ENCODE data around the gene PIP5K1C. TPM values are rescaled to one million over a fixed set of nuclear protein-coding genes. Genes with fewer than 3 reads are reported as not detected.
A peak's percentile ranks its signal among the peaks of the same experiment; 100 is the strongest.

Gene PIP5K1C
- total and polyA plus RNA-seq, 7 experiments from 2014 or later, result 6.8 to 32.4 (median 21.8) TPM

- Mint-ChIP-seq H3K36me3 (no peaks in the 10 kb centered on the region), H3K27me3 (peaks cover 0 to 54% (median 0%) of the 10 kb centered on the region in 5 donors), H3K27ac (peak overlapping the region in 6 of 9 donors; percentile 9 to 87 (median 57)), H3K4me1 (peaks cover 0 to 21% (median 8%) of the 10 kb centered on the region in 7 donors), H3K4me3 (peak overlapping the region in 9 of 10 donors; percentile 76 to 87 (median 81)), H3K9me3 (no peaks in the 10 kb centered on the region)
- no peak for DNase-seq
- ATAC-seq, result no peak
- CTCF ChIA-PET, result interaction anchor here (2.3 kb wide), 1 partner anchor 40 kb away, joined by 9 read pairs; the partner anchor contains the start of gene MRPL54
- Histone ChIP-seq H3K36me3 (ENCODE audit: control insufficient read depth in 2 of 3, insufficient read depth in 3 of 3, low read length in 3 of 3) (no peaks in the 10 kb centered on the region), H3K4me1 (ENCODE audit: control insufficient read depth in 2 of 2, insufficient read depth in 2 of 2, low read length in 2 of 2) (peaks cover 9 to 15% of the 10 kb centered on the region in 2 donors), H3K9me3 (ENCODE audit: control insufficient read depth in 2 of 3, low read length in 3 of 3) (no peaks in the 10 kb centered on the region), H3K27ac (ENCODE audit: low read depth, low read length) (no peak overlapping the region), H3K4me3 (ENCODE audit: low read length) (peak overlapping the region; percentile 61), H3K27me3 (ENCODE audit: control insufficient read depth in 2 of 2, insufficient read depth in 2 of 2, low read length in 2 of 2) (peaks cover 0 to 3% of the 10 kb centered on the region in 2 donors)
- POLR2A ChIA-PET, result interaction anchor here (0.5 to 2.0 kb wide), 5 partner anchors 38 to 524 kb away, joined by 3 to 15 read pairs (median 3); partner anchors contain the start of genes APBA3, MRPL54 and YJU2
- intact Hi-C loops (cut with micrococcal nuclease), result no loop called here
Observed at GRCh38 chr19:3722443-3723109, 22.3 kb upstream of the PIP5K1C start.

GRCh38 chr19:3721887-3722442 is 21.7 kb upstream of the PIP5K1C start:
- ChIA-PET CTCF (interaction anchor here (2.3 kb wide), 1 partner anchor 41 kb away, joined by 9 read pairs; the partner anchor contains the start of gene MRPL54), POLR2A (interaction anchor here (0.7 to 2.0 kb wide), 4 partner anchors 34 to 194 kb away, joined by 3 to 15 read pairs (median 4); partner anchors contain the start of genes APBA3 and MRPL54)
- H3K27ac Mint-ChIP-seq, result peak overlapping the region in 5 of 9 donors; percentile 41 to 87 (median 71)
- no peaks in the 10 kb centered on the region for H3K9me3 ChIP-seq (ENCODE audit: control insufficient read depth in 2 of 3, low read length in 3 of 3)
- no peaks in the 10 kb centered on the region for H3K9me3 Mint-ChIP-seq
- intact Hi-C loops (cut with micrococcal nuclease), result loop anchor here in 1 of 2 donors (1.0 to 2.0 kb wide), 2 partner anchors 21 to 40 kb away; partner anchors contain the start of genes MRPL54 and PIP5K1C
- H3K27me3 Mint-ChIP-seq, result peaks cover 0 to 54% (median 0%) of the 10 kb centered on the region in 5 donors
- peaks cover 9 to 15% of the 10 kb centered on the region in 2 donors for H3K4me1 ChIP-seq (ENCODE audit: control insufficient read depth in 2 of 2, insufficient read depth in 2 of 2, low read length in 2 of 2)
- H3K27ac ChIP-seq (ENCODE audit: low read depth, low read length), result no peak overlapping the region
- no peak for DNase-seq
- peak overlapping the region; percentile 61 for H3K4me3 ChIP-seq (ENCODE audit: low read length)
- ATAC-seq, result no peak
- H3K4me3 Mint-ChIP-seq, result peak overlapping the region in 9 of 10 donors; percentile 76 to 87 (median 81)
- H3K36me3 Mint-ChIP-seq, result no peaks in the 10 kb centered on the region
- no peaks in the 10 kb centered on the region for H3K36me3 ChIP-seq (ENCODE audit: control insufficient read depth in 2 of 3, insufficient read depth in 3 of 3, low read length in 3 of 3)
- H3K27me3 ChIP-seq (ENCODE audit: control insufficient read depth in 2 of 2, insufficient read depth in 2 of 2, low read length in 2 of 2), result peaks cover 0 to 3% of the 10 kb centered on the region in 2 donors
- peaks cover 0 to 21% (median 8%) of the 10 kb centered on the region in 7 donors for H3K4me1 Mint-ChIP-seq

- Mint-ChIP-seq H3K27ac (peak overlapping the region in 1 of 9 donors; percentile 4), H3K36me3 (no peaks in the 10 kb centered on the region), H3K4me1 (peaks cover 0 to 21% (median 8%) of the 10 kb centered on the region in 7 donors), H3K27me3 (peaks cover 0 to 54% (median 0%) of the 10 kb centered on the region in 5 donors), H3K9me3 (no peaks in the 10 kb centered on the region), H3K4me3 (peak overlapping the region; percentile 68 to 87 (median 81))
- peak; percentile 99 for ATAC-seq
- POLR2A ChIA-PET, result interaction anchor here (1.1 to 2.0 kb wide), 3 partner anchors 33 to 101 kb away, joined by 3 to 15 read pairs (median 6); partner anchors contain the start of genes APBA3 and MRPL54
- no peak overlapping the region for H3K27ac ChIP-seq (ENCODE audit: low read depth, low read length)
- DNase-seq, result peak; percentile 72 to 88 (median 83)
- peak overlapping the region; percentile 61 for H3K4me3 ChIP-seq (ENCODE audit: low read length)
- no peaks in the 10 kb centered on the region for H3K9me3 ChIP-seq (ENCODE audit: control insufficient read depth in 2 of 3, low read length in 3 of 3)
- peaks cover 0 to 3% of the 10 kb centered on the region in 2 donors for H3K27me3 ChIP-seq (ENCODE audit: control insufficient read depth in 2 of 2, insufficient read depth in 2 of 2, low read length in 2 of 2)
- H3K4me1 ChIP-seq (ENCODE audit: control insufficient read depth in 2 of 2, insufficient read depth in 2 of 2, low read length in 2 of 2), result peaks cover 9 to 15% of the 10 kb centered on the region in 2 donors
- CTCF ChIA-PET, result interaction anchor here (2.3 kb wide), 1 partner anchor 42 kb away, joined by 9 read pairs; the partner anchor contains the start of gene MRPL54
- intact Hi-C loops (cut with micrococcal nuclease), result loop anchor here in 1 of 2 donors (1.0 to 2.0 kb wide), 2 partner anchors 21 to 41 kb away; partner anchors contain the start of genes MRPL54 and PIP5K1C
- no peaks in the 10 kb centered on the region for H3K36me3 ChIP-seq (ENCODE audit: control insufficient read depth in 2 of 3, insufficient read depth in 3 of 3, low read length in 3 of 3)
Observed at GRCh38 chr19:3721131-3721886, 21.0 kb upstream of the PIP5K1C start.

GRCh38 chr19:3720349-3720917 is 20.2 kb upstream of the PIP5K1C start:
- Mint-ChIP-seq H3K4me1 (peaks cover 0 to 21% (median 8%) of the 10 kb centered on the region in 7 donors), H3K4me3 (peak overlapping the region in 5 of 10 donors; percentile 26 to 87 (median 84)), H3K27me3 (peaks cover 0 to 54% (median 0%) of the 10 kb centered on the region in 5 donors), H3K36me3 (no peaks in the 10 kb centered on the region), H3K9me3 (no peaks in the 10 kb centered on the region), H3K27ac (no peak overlapping the region)
- no peaks in the 10 kb centered on the region for H3K36me3 ChIP-seq (ENCODE audit: control insufficient read depth in 2 of 3, insufficient read depth in 3 of 3, low read length in 3 of 3)
- DNase-seq (no peak), ATAC-seq (no peak)
- ChIA-PET POLR2A (interaction anchor here (0.7 kb wide), 1 partner anchor 42 kb away, joined by 3 read pairs; the partner anchor contains the start of gene MRPL54), CTCF (interaction anchor here (0.6 to 2.3 kb wide), 6 partner anchors 18 to 507 kb away, joined by 3 to 9 read pairs (median 3); partner anchors contain the start of gene MRPL54)
- no peak overlapping the region for H3K4me3 ChIP-seq (ENCODE audit: low read length)
- H3K4me1 ChIP-seq (ENCODE audit: control insufficient read depth in 2 of 2, insufficient read depth in 2 of 2, low read length in 2 of 2), result peaks cover 9 to 15% of the 10 kb centered on the region in 2 donors
- intact Hi-C loops (cut with micrococcal nuclease), result loop anchor here in 1 of 2 donors (2.0 kb wide), 1 partner anchor 20 kb away; the partner anchor contains the start of gene PIP5K1C
- H3K27ac ChIP-seq (ENCODE audit: low read depth, low read length), result no peak overlapping the region
- H3K27me3 ChIP-seq (ENCODE audit: control insufficient read depth in 2 of 2, insufficient read depth in 2 of 2, low read length in 2 of 2), result peaks cover 0 to 3% of the 10 kb centered on the region in 2 donors
- no peaks in the 10 kb centered on the region for H3K9me3 ChIP-seq (ENCODE audit: control insufficient read depth in 2 of 3, low read length in 3 of 3)

GRCh38 chr19:3719868-3720267 is 19.6 kb upstream of the PIP5K1C start:
- POLR2A ChIA-PET, result interaction anchor here (0.7 kb wide), 1 partner anchor 43 kb away, joined by 3 read pairs; the partner anchor contains the start of gene MRPL54
- no peaks in the 10 kb centered on the region for H3K36me3 ChIP-seq (ENCODE audit: control insufficient read depth in 2 of 3, insufficient read depth in 3 of 3, low read length in 3 of 3)
- peaks cover 0 to 49% (median 0%) of the 10 kb centered on the region in 5 donors for H3K27me3 Mint-ChIP-seq
- H3K9me3 ChIP-seq (ENCODE audit: control insufficient read depth in 2 of 3, low read length in 3 of 3), result no peaks in the 10 kb centered on the region
- no peak overlapping the region for H3K27ac ChIP-seq (ENCODE audit: low read depth, low read length)
- no peaks in the 10 kb centered on the region for H3K9me3 Mint-ChIP-seq
- ATAC-seq, result no peak
- H3K36me3 Mint-ChIP-seq, result no peaks in the 10 kb centered on the region
- CTCF ChIA-PET, result interaction anchor here (0.6 to 1.5 kb wide), 5 partner anchors 19 to 507 kb away, joined by 3 to 5 read pairs (median 3); no protein-coding TSS in a partner anchor
- H3K4me1 Mint-ChIP-seq, result peaks cover 0 to 21% (median 8%) of the 10 kb centered on the region in 7 donors
- H3K4me3 Mint-ChIP-seq, result peak overlapping the region in 1 of 10 donors; percentile 81
- no peak overlapping the region for H3K27ac Mint-ChIP-seq
- H3K4me3 ChIP-seq (ENCODE audit: low read length), result no peak overlapping the region
- peaks cover 9 to 15% of the 10 kb centered on the region in 2 donors for H3K4me1 ChIP-seq (ENCODE audit: control insufficient read depth in 2 of 2, insufficient read depth in 2 of 2, low read length in 2 of 2)
- no peak for DNase-seq
- H3K27me3 ChIP-seq (ENCODE audit: control insufficient read depth in 2 of 2, insufficient read depth in 2 of 2, low read length in 2 of 2), result peaks cover 0 to 3% of the 10 kb centered on the region in 2 donors
- intact Hi-C loops (cut with micrococcal nuclease), result loop anchor here in 1 of 2 donors (2.0 kb wide), 2 partner anchors 19 to 103 kb away; partner anchors contain the start of gene PIP5K1C

Measured in naive thymus-derived CD4-positive, alpha-beta T cell (primary cell).